NCI-H2107 (cell line): ENCODE data around the gene ENOX1.

Experiments used
- DNase-seq: peaks from one replicate; lab custom pipeline; 2025; lab: John Stamatoyannopoulos, UW

Gene ENOX1

DNA sequence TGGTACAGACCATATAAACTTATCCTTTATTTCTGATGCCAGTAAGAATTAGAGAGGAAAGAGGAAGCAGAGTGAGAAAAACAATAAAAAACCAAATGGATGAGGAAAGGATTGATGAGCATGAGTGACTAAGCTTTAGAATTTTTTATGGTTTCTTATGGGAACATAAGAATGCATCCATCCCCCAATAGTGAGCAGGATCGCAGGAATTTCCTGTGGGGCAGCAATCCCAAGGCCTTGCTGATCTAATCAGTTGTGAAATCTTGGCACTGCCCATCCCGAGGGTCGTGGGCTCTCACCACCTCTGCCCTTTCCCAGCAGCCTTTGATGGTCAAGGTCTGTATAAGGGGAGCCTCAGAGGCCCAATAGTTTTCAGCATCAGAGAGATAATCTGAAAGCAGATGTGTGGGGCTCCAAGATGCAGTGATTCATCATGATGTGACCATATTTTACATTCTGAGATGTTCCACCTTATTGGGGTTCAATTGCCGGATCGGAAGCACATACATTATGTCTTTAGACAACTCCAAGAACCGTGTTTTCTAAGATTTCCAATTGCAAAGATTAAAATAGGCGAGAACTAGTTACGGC is 541.3 kb downstream of the ENOX1 start:
- no peak for DNase-seq

DNA sequence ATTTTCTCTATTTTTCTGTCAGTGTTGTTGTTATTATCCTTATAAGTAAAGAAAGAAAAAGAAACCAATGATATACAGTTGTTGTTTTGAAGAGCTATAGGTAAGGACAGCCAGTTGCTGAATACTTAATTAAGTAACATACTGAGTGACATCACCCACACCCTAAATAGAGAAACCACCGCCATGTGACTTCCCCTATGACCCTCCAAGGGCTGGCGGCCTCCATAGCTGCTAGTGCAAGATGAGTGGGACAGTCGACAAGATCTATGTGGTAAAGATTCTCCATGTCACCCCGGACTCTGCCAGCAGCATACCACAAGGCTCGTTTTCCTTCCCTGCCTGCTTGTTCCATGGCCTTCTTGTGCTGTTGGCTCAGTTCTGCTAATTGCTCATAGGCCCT is 542.3 kb downstream of the ENOX1 start:
- DNase-seq, result no peak

DNA sequence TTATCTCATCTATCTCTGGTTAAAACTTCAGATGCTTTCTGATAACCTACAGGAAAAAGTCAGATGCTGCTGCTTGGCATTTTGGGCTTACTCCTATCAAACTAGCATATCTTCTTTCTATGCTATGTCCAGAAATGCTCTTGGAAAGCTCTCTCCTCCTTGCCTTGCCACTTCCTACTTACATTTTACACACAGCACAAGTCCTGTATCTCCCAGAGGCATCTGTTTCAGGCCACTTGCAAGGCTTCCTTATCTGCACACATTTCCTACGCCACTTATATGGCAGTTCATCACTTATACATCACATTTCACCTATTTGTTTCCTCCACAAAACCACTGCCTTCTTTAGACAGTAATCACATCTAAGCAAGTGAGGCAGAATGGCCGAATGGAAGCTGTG is 543.1 kb downstream of the ENOX1 start:
- DNase-seq, result no peak

DNA sequence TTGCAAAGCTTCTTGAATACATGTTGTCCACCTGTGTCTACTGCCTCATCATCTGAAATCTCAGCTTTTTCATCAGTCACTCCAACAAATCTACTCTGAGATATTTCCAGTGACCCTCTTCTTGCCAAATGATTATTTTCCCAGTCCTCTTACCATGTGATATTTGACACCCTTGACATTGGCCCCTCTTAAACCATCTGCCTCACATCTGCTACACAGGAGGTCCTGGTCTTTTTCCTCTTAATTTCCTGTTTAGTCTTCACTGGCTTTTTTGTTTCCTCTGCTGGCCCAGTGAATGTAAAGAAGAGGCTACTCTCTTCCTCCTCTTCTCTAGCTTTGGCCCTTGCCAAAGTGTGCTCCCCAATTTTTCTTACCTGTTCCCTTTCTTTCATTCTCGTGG is 544.7 kb downstream of the ENOX1 start:
- DNase-seq, result no peak

DNA sequence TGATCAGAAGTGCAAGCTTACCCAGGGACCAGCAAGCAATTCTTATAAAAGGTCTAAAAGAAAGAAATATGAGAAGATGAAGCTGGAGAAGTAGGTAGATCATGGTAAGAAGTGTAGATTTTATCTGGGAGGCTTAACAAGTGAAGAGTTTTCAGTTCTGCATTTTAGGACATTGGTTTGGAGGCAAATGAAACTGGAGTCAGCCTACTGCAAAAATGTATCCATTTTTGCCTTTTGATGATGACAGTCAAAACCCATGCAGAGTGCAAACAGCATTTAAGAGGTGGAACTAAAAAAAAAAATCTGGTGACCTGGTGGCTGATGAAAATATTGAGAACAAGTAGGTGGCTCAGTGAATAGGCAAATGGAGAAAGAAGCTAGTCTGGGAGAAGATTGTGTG is 546.5 kb downstream of the ENOX1 start:
- no peak for DNase-seq

DNA sequence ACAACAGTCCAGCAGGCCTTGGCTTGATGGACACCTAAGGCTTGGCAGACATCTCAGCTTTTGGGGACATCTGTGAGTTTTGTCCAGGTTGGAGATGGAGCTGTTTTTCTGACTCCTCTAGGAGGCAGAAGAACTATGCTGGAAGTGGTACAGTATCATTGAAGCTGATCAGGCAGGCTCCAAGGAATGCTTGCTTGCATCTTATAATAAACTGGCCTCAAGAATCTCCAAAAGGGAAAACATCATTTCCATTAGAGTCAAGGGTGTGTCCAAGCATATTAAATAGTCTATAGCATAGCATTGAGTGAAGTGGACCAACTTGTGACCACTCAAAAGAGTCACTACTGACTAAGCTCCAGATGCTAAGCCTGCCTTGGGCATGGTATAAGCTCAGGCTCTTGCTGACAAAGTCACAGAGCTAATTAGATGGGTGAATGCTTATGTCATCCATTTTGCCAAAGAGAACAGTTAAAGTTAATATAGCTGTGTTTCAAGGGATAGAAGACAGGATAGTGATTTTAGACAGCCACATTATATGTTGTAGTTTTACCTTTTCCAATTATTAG is 547.4 kb downstream of the ENOX1 start:
- no peak for DNase-seq

DNA sequence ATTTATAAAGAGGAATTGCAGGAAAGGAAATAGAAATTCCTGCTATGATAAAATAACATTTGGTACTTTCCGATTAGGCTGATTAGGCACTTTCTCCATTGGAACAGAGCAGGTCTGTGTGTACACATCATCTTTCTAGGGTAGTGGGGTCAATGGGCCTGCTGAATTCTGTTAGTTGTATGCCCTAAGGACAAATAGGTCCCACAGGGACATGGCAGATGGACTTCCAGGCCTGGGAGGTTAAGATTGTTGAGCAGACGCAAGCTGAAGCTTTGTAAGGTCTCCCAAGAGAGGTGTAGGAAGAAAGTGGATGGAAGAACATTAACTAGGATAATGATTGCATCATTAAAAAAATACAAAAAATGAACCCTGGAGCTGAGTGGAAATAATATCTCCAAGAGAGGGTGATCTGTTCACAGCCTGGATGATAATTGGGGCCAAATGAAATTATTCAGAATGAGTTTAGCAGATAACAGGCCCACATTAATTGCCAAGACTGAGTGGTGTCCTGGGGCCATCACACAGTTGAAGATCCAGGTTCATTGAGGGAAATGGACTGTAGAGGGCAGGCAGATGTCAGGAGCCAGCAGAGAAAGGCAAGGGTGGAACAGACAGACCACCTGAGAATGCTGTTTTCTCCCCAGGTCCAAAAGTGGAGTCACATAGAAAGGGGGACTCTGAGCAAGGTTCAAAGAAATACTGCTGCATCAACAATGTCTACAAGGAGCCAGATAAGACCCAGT is 548.3 kb downstream of the ENOX1 start:
- DNase-seq, result no peak

DNA sequence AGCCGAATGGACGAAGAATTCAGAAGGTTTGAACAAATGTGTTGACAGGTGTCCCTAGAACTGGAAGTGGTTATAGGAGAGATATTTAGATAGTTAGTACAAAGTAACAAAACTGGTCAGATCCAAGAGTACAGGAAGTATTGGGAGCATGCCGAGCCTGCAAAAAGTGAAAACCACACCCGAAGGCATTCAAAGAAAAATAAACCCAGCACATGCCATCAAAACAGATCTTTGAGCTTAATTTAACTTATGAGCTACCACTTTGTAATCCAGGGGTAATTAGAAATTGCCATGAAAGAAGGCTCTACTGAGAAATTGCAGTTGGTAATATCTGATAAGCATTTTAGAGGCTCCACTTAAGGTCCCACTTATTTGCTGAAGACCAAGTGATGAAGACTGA is 549.2 kb downstream of the ENOX1 start:
- DNase-seq, result no peak

DNA sequence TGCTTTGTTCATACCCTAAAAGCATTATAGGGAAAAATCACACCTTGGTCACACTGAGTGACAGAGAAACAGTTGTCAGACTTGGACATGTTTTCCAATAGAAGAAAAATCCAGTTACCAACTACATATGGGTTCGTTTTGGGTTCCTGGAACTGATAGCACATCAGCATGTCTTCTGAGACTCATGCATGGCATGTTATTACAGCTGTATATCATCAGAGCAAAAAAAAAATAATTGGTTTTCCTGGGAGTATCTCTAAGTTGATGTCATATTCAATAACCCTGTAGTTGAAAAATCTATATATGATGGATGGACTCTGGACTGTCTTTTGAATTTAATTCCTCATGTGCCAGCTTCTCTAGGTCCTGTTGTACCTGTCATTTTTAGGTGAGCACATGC is 551.7 kb downstream of the ENOX1 start:
- DNase-seq, result no peak

DNA sequence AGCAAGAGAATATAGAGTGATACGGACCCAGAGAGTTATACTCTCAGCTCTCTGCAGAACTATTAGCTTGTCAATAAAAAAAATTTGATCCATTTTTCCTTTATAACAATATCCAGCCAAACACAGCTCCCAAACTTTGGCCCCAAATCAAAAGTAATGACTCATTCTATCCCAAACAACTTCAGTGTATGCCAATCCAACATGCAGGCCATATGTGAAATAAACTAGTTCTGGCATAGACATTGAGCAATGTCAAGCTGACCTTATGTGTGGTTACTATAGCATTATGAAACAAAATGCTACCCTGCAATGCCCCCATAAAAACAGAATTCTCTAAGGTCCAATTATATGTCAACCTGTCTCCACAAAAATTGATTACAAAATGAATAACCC is 553.9 kb downstream of the ENOX1 start:
- DNase-seq, result no peak

DNA sequence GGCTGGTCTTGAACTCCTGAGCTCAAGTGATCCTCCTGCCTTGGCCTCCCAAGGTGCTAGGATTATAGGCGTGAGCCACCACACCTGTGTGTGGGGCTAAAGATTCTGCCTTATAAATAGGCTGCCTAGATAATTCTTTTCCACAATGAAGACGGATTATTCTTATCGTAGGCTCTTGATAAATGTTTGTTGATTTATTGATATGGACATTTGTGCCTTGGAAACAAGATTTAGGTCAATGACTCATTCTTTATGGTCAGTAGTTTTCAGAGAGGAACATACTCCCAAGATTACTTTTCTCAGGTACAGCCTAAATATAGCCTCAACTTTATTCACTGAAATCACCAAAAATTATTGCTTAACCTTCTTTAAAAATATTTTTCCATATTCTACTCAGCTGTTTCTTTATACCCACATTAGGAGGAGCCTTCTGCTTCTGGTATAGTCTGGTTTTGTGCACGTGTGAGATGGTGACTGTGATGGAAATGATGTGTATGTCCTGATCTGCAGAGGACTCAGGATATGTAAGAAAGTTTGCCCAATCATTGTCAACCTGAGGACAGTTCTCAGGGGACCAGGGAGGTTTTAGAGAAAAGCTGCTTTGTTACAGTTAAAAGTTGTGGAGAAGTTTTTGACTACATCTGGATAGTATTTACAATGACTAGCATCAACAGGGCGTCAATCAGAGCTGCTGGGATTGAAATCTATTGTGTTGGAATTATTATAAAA is 554.5 kb downstream of the ENOX1 start:
- no peak for DNase-seq

DNA sequence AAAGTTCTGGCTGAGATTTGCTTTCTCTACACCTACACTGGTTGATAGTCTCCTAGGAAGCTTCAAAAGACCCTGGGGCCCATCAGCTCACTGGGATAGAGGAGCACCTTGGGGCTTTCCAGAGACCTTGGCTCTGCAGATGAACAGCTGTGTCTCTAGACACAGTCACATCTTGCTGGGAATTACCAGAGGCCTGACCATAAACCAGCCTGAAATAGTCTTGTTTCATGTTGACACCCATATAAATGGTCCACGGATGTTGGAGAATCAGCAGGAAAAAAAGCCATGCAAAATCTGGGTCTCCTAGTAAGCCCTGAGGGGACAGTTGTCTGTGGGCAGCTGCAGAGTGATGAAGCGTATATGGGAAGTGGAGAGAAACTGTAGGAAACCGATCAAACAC is 555.8 kb downstream of the ENOX1 start:
- DNase-seq, result no peak

DNA sequence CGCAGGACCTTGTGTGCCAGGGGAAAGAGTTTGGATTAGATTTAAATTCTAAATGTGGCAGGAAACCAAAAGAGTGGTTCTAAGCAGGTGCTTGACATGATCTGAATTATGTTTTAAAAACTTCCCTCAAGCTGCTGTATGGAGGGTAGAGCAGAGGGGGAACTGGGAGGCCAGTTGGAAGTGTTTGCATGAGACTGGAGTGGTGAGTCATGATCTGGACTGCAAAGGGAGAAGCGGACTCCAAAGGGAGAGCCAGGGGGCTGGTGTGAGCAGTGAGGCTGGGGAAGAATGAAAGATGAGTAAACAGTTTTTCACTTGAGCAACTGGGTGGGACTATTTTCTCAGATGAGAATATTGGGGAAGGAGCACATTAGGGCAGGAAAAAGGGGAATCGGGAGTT is 557.3 kb downstream of the ENOX1 start:
- no peak for DNase-seq

DNA sequence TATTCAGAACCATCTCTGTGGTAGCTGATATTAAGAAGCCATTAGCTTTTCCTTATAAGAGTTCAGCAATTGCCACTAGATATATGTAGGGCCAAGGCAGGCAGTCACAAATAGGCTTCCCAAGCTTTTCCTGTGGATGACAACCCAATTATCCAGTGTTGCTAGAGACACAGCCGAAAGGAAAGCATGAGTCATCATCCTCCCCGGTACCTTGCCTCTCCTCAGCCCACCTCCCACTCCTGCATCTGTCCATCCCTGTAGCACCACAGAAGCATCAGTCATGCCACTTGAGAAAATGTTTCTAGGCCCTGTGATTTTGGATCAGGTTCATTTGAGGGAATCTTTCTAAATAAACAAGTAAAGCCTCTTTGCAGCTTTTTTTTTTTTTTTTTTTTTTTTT is 559.1 kb downstream of the ENOX1 start:
- DNase-seq, result no peak

DNA sequence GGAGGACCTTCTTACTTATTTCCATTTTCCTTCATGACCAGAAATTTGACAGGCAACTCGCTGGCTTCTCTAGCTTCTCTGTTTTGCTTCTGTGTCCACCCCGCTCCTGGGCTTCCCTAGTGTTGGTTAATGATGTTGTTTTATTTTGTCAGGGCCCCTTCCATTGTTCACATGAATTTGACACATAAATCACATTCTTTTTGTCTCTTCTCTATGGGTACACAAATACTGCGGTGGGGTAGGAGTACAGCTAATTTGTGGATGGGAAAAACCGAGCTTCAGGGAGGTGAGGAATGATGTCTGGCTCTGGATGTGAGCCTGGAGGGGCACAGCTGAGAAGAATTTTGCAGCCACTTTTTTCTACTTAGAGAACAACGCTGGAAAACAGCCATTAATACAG is 563.6 kb downstream of the ENOX1 start:
- no peak for DNase-seq

DNA sequence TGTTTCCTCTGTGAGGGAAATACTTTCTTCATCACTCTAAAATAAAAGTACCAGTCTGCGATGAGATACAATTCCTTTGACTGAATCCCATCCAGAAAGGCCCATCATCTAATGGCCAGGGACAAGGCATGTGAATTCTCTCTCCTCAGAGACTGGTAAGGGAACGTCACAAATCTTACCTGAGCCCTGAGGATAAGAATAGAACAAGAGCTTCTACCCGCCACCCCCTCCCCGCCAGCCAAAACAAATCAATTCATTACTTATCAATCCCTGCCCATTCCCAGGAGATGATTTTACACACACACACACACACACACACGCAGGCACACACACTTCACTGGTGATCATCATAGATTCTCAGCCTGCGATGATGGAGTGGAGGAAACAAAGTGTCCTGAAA is 564.7 kb downstream of the ENOX1 start:
- DNase-seq, result no peak

DNA sequence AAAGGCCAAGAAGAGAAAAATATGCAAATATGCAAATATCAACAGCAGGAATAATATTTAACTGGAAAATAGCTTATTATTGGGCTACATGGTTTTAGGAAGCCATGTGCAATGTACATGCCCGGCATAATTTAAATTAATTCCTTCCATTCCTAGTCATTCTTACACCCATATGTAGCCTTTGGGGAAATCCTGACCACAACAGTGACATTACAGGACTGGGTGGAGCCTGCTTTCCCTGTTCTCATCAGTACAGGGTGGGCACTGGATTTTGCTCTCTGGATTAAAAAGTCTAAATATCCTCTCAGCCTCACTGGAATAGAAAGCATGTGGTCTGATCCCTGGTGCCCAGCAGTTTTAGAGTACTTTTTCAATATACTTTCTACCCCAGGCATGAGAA is 565.2 kb downstream of the ENOX1 start:
- no peak for DNase-seq

DNA sequence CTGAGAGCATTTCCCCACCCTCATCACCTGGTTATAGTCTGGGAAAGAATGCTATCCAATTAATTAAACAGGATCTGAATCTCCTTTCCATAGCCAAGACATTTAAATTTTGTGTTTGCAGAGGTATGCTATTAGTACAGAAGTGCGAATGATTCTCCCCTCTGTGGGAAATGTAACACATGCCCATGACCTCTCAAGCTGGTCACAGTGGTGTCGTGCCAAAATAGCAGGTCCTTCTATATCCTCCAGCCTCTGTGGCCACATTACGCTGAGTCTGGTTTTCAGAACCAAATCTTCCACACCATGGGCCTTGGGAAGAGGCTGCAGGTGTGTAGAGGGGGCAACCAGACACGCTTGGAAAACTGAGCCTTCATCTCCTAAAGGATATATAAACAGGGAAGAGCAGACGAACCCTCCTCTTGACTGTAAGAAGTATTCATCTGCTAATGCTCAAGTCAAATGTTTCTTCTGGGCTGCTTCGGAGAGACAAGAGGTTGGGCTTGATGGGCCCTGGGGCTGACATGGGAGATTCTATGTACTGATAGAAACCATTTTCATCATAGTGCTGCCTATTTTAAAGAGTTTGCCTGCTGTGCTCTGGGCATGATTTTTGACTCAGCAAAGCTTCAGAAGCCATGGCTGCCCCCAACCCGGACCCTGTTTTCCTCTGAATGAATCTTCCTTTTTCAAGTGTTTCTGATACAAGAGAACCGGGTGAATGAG is 565.7 kb downstream of the ENOX1 start:
- no peak for DNase-seq

DNA sequence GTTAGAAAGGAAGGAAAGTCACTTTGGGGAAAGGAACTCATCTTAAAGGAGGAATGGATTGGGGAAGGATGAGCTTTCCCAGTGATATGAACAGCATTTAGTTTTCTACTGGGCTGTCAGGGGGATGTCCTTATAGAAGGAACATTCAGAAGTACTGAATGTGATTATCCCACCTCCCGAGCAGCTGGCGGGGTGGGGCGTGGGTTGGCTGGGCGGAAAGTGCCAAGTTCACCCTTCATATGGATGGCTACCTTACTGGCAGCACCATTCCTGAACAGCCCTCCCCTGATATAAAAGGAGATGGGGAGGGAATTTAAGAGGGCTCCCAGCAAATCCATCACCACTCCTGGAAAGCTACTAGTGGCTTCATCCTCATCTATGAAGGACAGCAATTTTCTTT is 572.6 kb downstream of the ENOX1 start:
- no peak for DNase-seq

DNA sequence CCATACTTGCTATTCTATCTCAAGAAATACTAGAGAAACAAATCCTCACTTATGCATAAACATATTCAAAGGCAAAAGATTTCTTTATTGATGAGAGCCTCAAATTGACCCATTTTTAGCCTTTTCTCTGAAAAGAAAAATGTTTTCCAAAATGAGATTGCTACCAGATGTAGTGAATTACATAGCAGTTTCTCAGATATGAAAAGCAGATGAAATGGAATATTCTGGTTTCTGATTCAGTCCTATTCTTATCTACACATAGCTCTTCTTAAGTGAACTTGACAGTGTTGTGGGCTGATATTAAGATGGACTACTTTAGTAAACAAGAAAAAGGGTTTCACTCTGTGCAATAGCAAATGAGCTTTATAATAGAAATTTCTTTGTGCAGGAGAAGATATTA is 579.9 kb downstream of the ENOX1 start:
- DNase-seq, result no peak

DNA sequence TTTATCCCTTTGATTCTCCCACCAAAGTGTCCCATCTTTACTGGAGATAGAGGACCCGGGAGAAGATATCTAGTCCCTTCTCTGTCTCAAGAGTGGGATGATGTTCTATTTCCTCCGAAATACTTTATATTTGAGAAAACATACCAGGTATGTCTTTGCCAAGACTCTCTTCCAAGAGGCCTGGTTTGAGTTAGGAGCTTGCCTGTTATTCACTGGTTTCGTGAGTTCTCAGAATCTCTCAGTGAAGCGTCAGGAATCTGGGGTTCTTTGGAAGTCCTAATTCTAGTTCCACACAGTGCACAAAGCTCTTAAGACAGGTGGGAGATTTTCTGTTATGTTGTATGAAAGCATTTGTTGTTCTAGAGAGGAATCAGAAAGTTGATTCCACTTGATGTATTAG is 581.4 kb downstream of the ENOX1 start:
- DNase-seq, result no peak

DNA sequence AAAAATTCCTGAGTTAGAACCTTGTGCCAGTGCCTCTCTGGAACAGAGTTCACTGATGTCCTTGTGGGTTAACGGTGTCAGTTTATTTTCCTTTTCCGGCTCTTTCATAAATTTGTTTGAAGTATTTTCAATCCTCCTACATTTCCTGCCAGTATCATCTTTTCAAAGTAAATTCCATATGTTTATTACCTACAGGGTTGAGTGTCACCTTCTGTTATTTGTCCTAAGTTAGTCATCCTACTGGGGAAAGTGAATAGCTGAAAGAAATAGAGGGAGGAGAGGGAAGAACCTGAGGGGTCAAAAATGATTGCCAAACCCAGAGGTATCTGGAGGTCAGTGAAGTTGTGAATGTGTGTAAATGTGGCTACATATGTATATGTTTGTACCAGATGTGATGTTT is 582.2 kb downstream of the ENOX1 start:
- DNase-seq, result no peak

DNA sequence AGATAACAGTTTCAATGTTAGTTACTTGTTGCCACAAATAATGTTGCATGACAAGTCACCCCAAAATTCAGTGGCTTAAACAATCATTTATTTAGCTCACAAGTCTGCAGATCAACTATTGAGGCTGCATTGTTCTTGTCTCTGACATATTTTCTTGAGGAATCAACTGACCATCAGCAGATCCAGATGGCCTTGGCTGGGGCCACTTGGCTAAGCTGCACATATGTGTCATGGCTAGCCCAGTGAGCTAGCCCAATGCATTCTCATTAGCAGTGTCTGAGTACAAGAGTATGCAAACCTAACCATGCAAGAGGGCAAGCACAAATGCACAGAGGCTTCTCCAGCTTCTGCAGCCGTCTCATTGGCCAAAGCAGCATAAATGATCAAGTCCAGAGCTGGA is 583.0 kb downstream of the ENOX1 start:
- DNase-seq, result no peak
